IPS DF 19.7 (cell line): Measurements from ENCODE around the gene TBC1D32.
"Not testable (repeated sequence)": the region's sequence is repeated elsewhere in the genome, so short reads cannot be mapped to it uniquely, and the experiment has no call there.

Experiments
- DNase-seq: peaks from one replicate; pipeline ENCODE4 v3.0.0-alpha.2; 2013; ENCODE audit warnings: low read depth, low spot score

TBC1D32 gene

DNA sequence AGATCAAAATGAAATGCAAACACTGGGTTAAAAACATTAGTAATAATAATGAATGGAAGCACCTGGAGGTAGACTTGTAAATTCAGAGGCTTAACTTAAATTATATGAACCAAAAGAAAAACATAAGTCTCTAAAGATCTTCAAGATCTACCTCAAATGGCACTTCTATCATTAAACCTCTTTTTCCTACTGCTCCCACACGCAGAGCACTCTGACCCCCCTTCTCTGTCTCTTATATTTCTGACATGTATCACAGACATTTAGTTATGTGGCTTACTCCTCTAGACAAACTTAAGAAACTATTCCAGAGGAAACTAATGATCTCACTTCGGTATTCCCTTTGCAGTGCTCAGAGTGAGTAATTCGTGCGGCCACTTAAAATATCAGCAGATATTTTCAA lies 1.1 kb downstream of the TBC1D32 start:
- DNase-seq, result no peak

GRCh38 chr6:121330516-121330915 lies 3.8 kb downstream of the TBC1D32 start:
- no peak for DNase-seq

- no peak for DNase-seq
Observed at GRCh38 chr6:121321282-121321681, 13.0 kb downstream of the TBC1D32 start.

DNA sequence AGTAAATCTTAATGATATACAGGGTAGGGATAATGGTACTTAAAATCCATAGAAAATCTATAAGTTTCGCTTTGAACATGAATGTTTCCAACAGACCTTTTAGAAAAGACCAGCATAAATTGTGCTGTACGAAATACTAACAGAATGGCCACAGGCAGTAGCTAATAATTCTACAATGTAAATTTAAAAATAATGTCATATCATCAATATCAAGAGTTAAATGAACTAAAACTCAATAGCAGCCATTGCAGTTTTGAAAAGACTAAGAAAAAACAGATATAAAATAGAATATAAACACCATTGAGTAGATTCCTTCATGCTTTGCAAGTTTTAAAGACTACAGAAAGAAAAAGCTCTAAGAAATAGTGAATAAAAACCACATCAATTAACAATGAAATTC lies 14.7 kb downstream of the TBC1D32 start:
- DNase-seq, result no peak

DNA sequence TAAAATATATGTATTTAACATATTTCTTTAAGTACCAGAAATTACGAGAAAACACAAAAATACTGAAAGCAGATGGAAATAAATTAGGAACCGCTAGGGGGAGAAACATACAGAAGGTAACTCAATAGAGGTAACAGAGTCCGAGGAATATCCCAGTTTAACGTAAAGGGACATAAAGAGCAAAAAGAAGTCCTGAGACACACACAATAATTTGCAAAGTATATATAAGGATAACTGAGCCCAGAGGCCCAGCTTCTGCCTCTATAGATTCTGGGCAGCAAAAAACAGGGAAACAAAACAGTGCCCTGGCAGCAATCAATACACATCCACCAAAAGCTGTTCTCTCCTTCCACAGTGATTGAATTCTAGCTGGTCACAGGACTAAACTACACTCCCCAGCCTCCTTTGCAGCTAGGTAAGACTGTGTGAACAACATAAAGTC lies 15.1 kb downstream of the TBC1D32 start:
- no peak for DNase-seq

DNA sequence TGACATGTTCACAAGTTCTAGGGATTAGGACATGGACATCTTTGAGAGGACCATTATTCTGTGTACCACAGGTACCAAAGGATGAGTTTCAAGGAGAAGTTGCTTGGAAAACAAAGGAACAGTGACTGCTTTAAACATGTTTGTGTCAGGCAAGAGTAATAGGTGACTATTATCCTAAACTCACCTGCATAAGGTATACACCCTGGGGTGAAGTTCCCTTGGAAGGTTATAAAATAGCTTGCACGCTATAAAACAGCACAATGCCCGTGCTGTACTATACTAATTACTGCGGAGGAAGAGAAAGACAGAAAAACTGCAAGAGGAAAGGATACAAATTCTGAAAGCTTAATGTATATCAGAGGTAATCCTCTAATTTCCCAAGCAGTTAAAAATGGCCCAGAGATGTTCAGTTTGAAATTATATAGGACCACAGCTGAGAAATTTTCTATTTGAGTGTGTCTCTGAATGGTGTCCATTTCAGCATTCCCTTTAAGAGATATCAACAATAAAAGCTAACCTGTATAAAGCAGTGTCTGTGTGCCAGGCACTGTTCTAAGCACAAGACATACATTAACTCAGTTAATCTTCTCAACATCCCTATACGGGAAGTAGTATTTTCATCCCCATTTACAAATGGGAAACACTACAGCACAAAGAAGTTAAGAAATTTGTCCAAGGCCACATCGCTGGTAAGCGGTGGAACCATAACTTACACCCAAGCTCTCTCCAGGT lies 19.7 kb downstream of the TBC1D32 start:
- DNase-seq, result no peak

- DNase-seq, result not testable (repeated sequence)
Observed at GRCh38 chr6:121311814-121312213, 22.5 kb downstream of the TBC1D32 start.

DNA sequence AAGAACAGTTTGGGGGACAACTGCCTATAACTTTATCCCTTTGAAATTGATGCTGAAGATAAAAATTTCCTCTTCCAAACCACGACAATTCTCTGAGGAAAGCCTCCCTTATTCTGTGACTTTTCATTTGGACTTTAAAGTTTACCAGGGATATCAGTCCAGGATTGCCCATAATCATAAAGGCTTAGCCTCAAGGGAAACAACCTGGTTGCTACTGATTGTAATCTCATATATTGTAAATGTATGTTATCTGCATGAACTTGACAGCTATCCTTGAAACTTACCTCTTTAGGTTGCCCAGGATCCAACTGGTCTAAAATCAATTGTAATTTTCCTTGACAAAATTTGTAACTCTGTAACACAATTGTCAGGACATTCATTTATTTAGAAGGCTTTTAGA lies 23.8 kb downstream of the TBC1D32 start:
- DNase-seq, result no peak

GRCh38 chr6:121309768-121310469 lies 24.4 kb downstream of the TBC1D32 start:
- DNase-seq, result no peak

DNA sequence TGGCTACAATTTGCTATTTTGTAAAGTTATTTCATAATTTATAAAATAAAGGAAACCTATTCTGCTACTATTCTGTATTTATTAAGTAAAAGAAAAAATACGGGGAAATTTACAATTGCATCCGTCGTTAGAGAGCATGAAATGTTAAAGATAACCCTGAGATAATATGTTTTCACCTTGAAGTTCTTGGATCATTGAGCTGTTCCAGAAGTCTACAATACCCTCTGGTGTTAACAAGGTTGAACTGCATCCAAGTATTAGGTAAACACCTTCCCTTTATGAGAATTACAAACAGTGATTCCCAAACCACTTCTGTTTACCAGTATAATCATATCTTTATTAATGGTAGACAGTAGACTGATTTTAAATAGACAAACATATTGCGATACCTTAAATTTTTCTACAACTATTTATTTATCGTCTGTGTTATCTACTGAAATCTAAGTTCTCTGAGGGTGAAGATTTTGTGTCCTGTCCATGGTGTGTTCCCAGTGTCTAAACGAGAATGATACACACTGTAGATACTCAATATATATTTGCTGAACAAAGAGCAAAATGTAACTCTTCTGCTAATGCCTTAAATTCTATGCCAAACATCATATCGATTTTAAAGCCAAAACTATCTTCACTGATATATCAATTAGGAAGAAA lies 28.2 kb downstream of the TBC1D32 start:
- no peak for DNase-seq

- no peak for DNase-seq
Observed at GRCh38 chr6:121302882-121303281, 31.4 kb downstream of the TBC1D32 start.

- not testable (repeated sequence) for DNase-seq
Observed at GRCh38 chr6:121301156-121301555, 33.1 kb downstream of the TBC1D32 start.

DNA sequence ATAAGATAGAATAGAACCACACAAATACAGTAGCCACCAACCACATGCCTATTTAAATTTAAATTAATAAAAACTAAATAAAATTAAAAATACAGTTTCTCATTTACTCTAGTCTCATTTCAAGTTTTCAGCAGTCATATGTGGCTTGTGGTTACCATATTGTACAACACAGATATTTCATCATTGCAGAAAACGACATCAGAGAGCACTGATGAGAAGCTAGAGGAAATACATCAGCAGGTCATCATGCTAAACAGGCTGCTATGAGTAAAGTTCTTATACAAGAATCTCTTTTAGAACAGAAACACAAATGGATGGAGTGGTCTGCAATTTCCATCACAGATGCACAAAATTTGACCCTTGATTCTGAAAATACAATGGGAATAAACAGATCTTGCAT lies 36.6 kb downstream of the TBC1D32 start:
- no peak for DNase-seq

DNA sequence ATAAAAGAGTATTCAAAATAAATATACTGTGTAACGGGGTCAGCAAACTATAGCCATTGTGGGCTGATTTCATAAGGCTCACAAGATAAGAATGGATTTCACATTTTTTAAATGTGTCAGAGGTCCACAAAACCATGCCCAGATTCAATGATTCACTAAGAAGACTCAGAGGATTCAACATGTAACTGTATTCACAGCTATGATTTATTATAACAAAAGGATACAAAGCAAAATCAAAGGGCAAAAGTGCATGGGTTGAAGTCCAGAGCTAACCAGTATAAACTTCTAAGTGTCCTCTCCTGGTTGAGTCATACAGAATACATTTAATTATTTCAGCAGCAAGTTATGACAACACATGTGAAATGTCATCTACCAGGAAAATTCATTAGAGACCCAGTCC lies 49.2 kb downstream of the TBC1D32 start:
- DNase-seq, result no peak

GRCh38 chr6:121274666-121275295 lies 59.5 kb downstream of the TBC1D32 start:
- DNase-seq, result no peak

DNA sequence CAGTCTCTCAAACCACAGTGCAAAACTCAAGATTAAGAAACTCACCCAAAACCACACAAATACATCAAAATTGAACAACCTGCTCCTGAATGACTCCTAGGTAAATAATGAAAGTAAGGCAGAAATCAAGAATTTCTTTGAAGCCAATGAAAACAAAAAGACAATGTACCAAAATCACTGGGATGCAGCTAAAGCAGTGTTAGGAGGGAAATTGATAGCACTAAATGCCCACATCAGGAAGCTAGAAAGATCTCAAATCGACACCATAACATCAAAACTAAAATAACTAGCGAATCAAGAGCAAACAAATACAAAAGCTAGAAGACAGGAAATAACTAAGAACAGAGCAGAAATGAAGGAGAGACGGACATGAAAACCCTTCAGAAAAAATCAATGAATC lies 70.5 kb downstream of the TBC1D32 start:
- DNase-seq, result no peak

DNA sequence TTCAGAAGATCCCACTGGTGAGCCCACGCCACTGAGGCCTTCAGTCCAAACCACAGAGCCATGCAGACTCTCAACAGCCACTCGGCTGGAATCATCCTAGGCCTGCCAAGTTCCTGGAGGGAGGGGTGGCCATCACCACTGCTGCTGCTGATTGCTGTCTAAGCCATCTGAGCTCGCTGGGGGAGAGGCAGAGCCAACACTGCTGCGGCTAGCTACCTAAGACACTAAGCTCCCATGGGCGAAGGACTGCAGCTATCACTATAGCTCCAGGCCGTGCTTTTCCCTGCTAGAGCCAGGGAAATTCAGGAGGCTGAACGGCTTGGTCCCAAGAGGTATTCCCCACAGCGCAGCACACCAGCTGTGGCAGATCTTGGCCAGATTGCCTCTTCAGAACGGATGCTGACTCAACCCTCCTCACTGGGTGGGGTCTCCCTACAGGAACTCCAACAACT lies 73.6 kb downstream of the TBC1D32 start:
- DNase-seq, result no peak

DNA sequence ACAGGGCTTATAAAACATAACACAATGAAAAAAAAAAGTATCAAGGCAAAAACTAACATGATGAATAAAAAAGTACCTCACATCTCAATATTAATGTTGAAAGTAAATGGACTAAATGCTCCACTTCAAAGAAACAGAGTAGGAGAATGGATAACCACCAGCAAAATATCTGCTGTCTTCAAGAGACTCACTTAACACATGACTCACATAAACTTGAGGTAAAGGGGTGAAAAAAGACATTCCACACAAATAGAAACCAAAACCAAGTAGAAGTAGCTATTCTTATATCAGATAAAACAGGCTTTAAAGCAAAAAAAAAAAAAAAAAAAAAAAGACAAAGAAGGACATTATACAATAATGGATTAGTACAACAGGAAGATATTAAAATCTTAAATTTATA lies 86.9 kb downstream of the TBC1D32 start:
- no peak for DNase-seq

DNA sequence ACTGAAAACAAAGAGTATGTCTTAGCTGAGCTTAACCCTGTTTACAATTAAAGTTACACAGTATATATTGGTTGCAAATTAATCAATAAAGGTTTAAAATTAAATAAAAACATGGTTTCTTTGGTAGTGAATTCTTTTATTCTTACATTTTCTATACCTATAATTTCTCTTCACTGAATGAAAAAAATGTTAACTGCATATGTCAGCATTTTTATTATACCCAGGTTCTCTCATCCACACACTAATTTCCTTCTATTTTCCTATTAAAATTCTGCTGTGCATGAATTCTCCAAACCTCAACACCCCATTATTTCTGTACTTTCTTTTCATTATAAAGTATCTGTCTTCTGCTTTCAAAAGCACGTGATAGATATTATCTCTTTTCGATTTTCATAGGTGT lies 91.9 kb downstream of the TBC1D32 start:
- DNase-seq, result no peak

- DNase-seq, result no peak
Observed at GRCh38 chr6:121237859-121238258, 96.4 kb downstream of the TBC1D32 start.

DNA sequence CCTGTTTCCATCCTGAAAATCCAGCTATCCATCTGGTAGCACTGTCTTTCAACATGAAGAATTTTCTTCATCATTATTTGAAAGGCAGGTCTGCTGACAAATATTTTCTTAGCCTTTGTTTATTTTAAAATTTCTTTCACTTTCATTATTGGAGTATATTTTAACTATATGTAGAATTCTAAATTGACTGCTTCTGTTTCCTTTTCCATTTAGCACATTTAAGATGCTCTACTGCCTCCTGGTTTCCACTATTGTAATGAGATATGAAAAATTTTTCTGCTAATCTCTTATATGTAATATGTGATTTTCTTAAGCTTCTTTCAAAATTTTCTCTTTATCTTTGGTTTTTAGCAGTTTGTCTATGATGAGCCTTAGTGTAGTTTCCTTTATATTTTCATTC lies 97.3 kb downstream of the TBC1D32 start:
- DNase-seq, result no peak

DNA sequence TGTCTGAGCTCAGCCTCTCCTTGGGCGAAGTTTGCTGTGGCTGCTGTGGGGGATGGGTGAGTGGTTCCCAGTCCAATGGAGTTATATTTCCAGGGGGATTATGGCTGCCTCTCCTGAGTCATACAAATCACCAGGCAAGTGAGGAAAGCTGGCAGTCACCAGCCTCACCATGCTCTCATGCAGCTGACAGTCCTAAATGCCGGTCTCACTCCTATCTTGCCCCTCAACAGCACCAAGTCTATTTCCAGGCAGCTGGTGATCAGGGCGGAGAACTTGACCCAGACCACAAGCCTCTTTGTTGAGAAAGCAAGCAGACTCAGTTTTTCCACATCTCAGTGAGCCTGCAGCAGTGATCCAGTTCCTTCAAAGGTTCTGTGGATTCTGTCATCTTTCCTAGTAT lies 98.9 kb downstream of the TBC1D32 start:
- DNase-seq, result no peak
